Measurements from ENCODE around the gene TLE3. TPM values are rescaled to one million over a fixed set of nuclear protein-coding genes. Genes with fewer than 3 reads are reported as not detected.

Gene TLE3
- total RNA-seq, 1 donor from 2014 or later, result 28.8 TPM

- Mint-ChIP-seq H3K4me3 (ENCODE audit: unreplicated experiment) (no peak overlapping the region), H3K27me3 (ENCODE audit: unreplicated experiment) (no peaks in the 10 kb centered on the region), H3K4me1 (ENCODE audit: unreplicated experiment) (peaks cover 8% of the 10 kb centered on the region), H3K27ac (ENCODE audit: unreplicated experiment) (no peak overlapping the region), H3K36me3 (ENCODE audit: unreplicated experiment) (peaks cover 52% of the 10 kb centered on the region), H3K9me3 (ENCODE audit: unreplicated experiment) (no peaks in the 10 kb centered on the region)
- DNase-seq (ENCODE audit: extremely low spot score, unreplicated experiment), result no peak
- TF ChIP-seq CTCF (IDR thresholded peaks at IDR 0.05), result no peak
Measured at GRCh38 chr15:70079888-70080287, 17.8 kb downstream of the TLE3 start.

GRCh38 chr15:70078578-70079417 lies 18.9 kb downstream of the TLE3 start:
- TF ChIP-seq CTCF (IDR thresholded peaks at IDR 0.05), result no peak
- no peak for DNase-seq (ENCODE audit: extremely low spot score, unreplicated experiment)

GRCh38 chr15:70077188-70078147 lies 20.2 kb downstream of the TLE3 start:
- H3K27ac Mint-ChIP-seq (ENCODE audit: unreplicated experiment), result no peak overlapping the region
- no peak for DNase-seq (ENCODE audit: extremely low spot score, unreplicated experiment)
- peaks cover 65% of the 10 kb centered on the region for H3K36me3 Mint-ChIP-seq (ENCODE audit: unreplicated experiment)
- no peak overlapping the region for H3K4me3 Mint-ChIP-seq (ENCODE audit: unreplicated experiment)
- TF ChIP-seq CTCF (IDR thresholded peaks at IDR 0.05), result no peak
- no peaks in the 10 kb centered on the region for H3K27me3 Mint-ChIP-seq (ENCODE audit: unreplicated experiment)
- H3K4me1 Mint-ChIP-seq (ENCODE audit: unreplicated experiment), result peaks cover 8% of the 10 kb centered on the region
- H3K9me3 Mint-ChIP-seq (ENCODE audit: unreplicated experiment), result no peaks in the 10 kb centered on the region

More at GRCh38 chr15:70078578-70079417, 18.9 kb downstream of the TLE3 start:
- Mint-ChIP-seq H3K4me1 (ENCODE audit: unreplicated experiment) (peaks cover 8% of the 10 kb centered on the region), H3K27me3 (ENCODE audit: unreplicated experiment) (no peaks in the 10 kb centered on the region), H3K4me3 (ENCODE audit: unreplicated experiment) (no peak overlapping the region), H3K9me3 (ENCODE audit: unreplicated experiment) (no peaks in the 10 kb centered on the region), H3K27ac (ENCODE audit: unreplicated experiment) (no peak overlapping the region), H3K36me3 (ENCODE audit: unreplicated experiment) (peaks cover 57% of the 10 kb centered on the region)

- H3K4me3 Mint-ChIP-seq (ENCODE audit: unreplicated experiment), result no peak overlapping the region
- H3K36me3 Mint-ChIP-seq (ENCODE audit: unreplicated experiment), result peaks cover 58% of the 10 kb centered on the region
- peaks cover under 1% of the 10 kb centered on the region for H3K4me1 Mint-ChIP-seq (ENCODE audit: unreplicated experiment)
- no peak for TF ChIP-seq CTCF (IDR thresholded peaks at IDR 0.05)
- H3K27me3 Mint-ChIP-seq (ENCODE audit: unreplicated experiment), result no peaks in the 10 kb centered on the region
- H3K9me3 Mint-ChIP-seq (ENCODE audit: unreplicated experiment), result no peaks in the 10 kb centered on the region
- H3K27ac Mint-ChIP-seq (ENCODE audit: unreplicated experiment), result no peak overlapping the region
- no peak for DNase-seq (ENCODE audit: extremely low spot score, unreplicated experiment)
Measured at GRCh38 chr15:70074380-70074779, 23.3 kb downstream of the TLE3 start.

GRCh38 chr15:70072479-70072878 lies 25.2 kb downstream of the TLE3 start:
- Mint-ChIP-seq H3K4me3 (ENCODE audit: unreplicated experiment) (no peak overlapping the region), H3K9me3 (ENCODE audit: unreplicated experiment) (no peaks in the 10 kb centered on the region)

More at GRCh38 chr15:70072479-70072878, 25.2 kb downstream of the TLE3 start:
- Mint-ChIP-seq H3K4me1 (ENCODE audit: unreplicated experiment) (no peaks in the 10 kb centered on the region), H3K36me3 (ENCODE audit: unreplicated experiment) (peaks cover 57% of the 10 kb centered on the region), H3K27ac (ENCODE audit: unreplicated experiment) (no peak overlapping the region), H3K27me3 (ENCODE audit: unreplicated experiment) (no peaks in the 10 kb centered on the region)
- no peak for TF ChIP-seq CTCF (IDR thresholded peaks at IDR 0.05)
- no peak for DNase-seq (ENCODE audit: extremely low spot score, unreplicated experiment)

Measured in osteocyte (in vitro differentiated cells).